HL-60 (cell line): Measurements from ENCODE around the gene SH3YL1.

Experiments used
- DNase-seq, 2 experiments: peaks; one replicate each; pipeline ENCODE4 v3.0.0-alpha.2; 2010 to 2020; ENCODE audit warnings: low read depth in 1 of 2, low spot score in 1 of 2
- H3K27ac ChIP-seq: fragments of 250-450 bp; sonication (Bioruptor Pico); replicated peaks from 2 replicates; pipeline ENCODE4 v1.5.1; 2020; ENCODE audit warnings: mild to moderate bottlenecking, moderate library complexity
- H3K27me3 ChIP-seq: fragments of 250-450 bp; sonication (Bioruptor Pico); 2 replicates; pipeline ENCODE4 v1.5.1; 2021; ENCODE audit warnings: mild to moderate bottlenecking, moderate library complexity; ENCODE audit not compliant: insufficient read depth, poor library complexity, severe bottlenecking
- H3K4me3 ChIP-seq: replicated peaks from 2 replicates; pipeline ENCODE4 v1.5.1; 2011; ENCODE audit warnings: mild to moderate bottlenecking, control low read depth, low read length; ENCODE audit not compliant: insufficient read depth
- GABPA ChIP-seq: IDR thresholded peaks from 2 replicates; pipeline ENCODE4 v1.6.1; 2012; ENCODE audit warnings: low read depth
- POLR2AphosphoS5 ChIP-seq: IDR thresholded peaks from 2 replicates; pipeline ENCODE4 v1.6.1; 2012; ENCODE audit warnings: low read depth
- SPI1 ChIP-seq: IDR thresholded peaks from 2 replicates; pipeline ENCODE4 v1.6.1; 2012; ENCODE audit warnings: low read depth, mild to moderate bottlenecking, borderline replicate concordance
- TF ChIP-seq, protein P1 (sequence below): IDR thresholded peaks from 2 replicates; pipeline ENCODE4 v1.6.1; 2012; ENCODE audit warnings: low read depth; ENCODE audit not compliant: insufficient replicate concordance
- TF ChIP-seq, protein P2 (sequence below): IDR thresholded peaks from one replicate; pipeline ENCODE4 v1.5.1; 2011; ENCODE audit warnings: low read length, control low read depth, inconsistent platforms; ENCODE audit not compliant: insufficient read depth

SH3YL1 gene

GRCh38 chr2:287911-288757, 24.3 kb upstream of the SH3YL1 start, which contains the start of gene ALKAL2:
ALKAL2 (minus strand) TSS chr2:288091; CDS start chr2:287835, 256 bp downstream.
- DNase-seq = no peak
- Histone ChIP-seq H3K27me3 (peaks cover 32% of the 10 kb centered on the region), H3K4me3 (no peak within 1 kb of the TSS), H3K27ac (no peak within 1 kb of the TSS)
- no peak for TF ChIP-seq GABPA
- TF ChIP-seq, protein P1, sequence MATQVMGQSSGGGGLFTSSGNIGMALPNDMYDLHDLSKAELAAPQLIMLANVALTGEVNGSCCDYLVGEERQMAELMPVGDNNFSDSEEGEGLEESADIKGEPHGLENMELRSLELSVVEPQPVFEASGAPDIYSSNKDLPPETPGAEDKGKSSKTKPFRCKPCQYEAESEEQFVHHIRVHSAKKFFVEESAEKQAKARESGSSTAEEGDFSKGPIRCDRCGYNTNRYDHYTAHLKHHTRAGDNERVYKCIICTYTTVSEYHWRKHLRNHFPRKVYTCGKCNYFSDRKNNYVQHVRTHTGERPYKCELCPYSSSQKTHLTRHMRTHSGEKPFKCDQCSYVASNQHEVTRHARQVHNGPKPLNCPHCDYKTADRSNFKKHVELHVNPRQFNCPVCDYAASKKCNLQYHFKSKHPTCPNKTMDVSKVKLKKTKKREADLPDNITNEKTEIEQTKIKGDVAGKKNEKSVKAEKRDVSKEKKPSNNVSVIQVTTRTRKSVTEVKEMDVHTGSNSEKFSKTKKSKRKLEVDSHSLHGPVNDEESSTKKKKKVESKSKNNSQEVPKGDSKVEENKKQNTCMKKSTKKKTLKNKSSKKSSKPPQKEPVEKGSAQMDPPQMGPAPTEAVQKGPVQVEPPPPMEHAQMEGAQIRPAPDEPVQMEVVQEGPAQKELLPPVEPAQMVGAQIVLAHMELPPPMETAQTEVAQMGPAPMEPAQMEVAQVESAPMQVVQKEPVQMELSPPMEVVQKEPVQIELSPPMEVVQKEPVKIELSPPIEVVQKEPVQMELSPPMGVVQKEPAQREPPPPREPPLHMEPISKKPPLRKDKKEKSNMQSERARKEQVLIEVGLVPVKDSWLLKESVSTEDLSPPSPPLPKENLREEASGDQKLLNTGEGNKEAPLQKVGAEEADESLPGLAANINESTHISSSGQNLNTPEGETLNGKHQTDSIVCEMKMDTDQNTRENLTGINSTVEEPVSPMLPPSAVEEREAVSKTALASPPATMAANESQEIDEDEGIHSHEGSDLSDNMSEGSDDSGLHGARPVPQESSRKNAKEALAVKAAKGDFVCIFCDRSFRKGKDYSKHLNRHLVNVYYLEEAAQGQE = no peak

GRCh38 chr2:287471-287885, 23.6 kb upstream of the SH3YL1 start:
- Histone ChIP-seq H3K4me3 (no peak overlapping the region), H3K27ac (no peak overlapping the region), H3K27me3 (peaks cover 32% of the 10 kb centered on the region)
- TF ChIP-seq, protein P1 = no peak
- TF ChIP-seq POLR2AphosphoS5 (no peak), SPI1 (no peak)
- TF ChIP-seq, protein P2, sequence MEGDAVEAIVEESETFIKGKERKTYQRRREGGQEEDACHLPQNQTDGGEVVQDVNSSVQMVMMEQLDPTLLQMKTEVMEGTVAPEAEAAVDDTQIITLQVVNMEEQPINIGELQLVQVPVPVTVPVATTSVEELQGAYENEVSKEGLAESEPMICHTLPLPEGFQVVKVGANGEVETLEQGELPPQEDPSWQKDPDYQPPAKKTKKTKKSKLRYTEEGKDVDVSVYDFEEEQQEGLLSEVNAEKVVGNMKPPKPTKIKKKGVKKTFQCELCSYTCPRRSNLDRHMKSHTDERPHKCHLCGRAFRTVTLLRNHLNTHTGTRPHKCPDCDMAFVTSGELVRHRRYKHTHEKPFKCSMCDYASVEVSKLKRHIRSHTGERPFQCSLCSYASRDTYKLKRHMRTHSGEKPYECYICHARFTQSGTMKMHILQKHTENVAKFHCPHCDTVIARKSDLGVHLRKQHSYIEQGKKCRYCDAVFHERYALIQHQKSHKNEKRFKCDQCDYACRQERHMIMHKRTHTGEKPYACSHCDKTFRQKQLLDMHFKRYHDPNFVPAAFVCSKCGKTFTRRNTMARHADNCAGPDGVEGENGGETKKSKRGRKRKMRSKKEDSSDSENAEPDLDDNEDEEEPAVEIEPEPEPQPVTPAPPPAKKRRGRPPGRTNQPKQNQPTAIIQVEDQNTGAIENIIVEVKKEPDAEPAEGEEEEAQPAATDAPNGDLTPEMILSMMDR = no peak
- no peak for DNase-seq

GRCh38 chr2:286774-287392, 23.1 kb upstream of the SH3YL1 start:
- H3K4me3 ChIP-seq = no peak overlapping the region

GRCh38 chr2:286035-286434, 22.2 kb upstream of the SH3YL1 start:
- Histone ChIP-seq H3K4me3 (no peak overlapping the region), H3K27ac (no peak overlapping the region), H3K27me3 (peaks cover 30% of the 10 kb centered on the region)
- no peak for DNase-seq
- TF ChIP-seq, protein P1 = no peak
- TF ChIP-seq POLR2AphosphoS5 = no peak
- TF ChIP-seq, protein P2 = no peak
- no peak for TF ChIP-seq GABPA
- TF ChIP-seq SPI1 = no peak

More at GRCh38 chr2:286774-287392, 23.1 kb upstream of the SH3YL1 start:
- Histone ChIP-seq H3K27me3 (peaks cover 32% of the 10 kb centered on the region), H3K27ac (no peak overlapping the region)
- DNase-seq = no peak
- no peak for TF ChIP-seq POLR2AphosphoS5
